K562 (cell line): ENCODE measurements around the gene MAGI2.

Experiments used
- CHCHD3 ChIP-seq: fragments of 250-450 bp; sonication (Bioruptor Pico); IDR thresholded peaks from 2 replicates; pipeline ENCODE4 v2.1.2; 2022; ENCODE audit warnings: mild to moderate bottlenecking
- GTF2F1 ChIP-seq: IDR thresholded peaks from 2 replicates; pipeline ENCODE4 v1.6.1; 2011; ENCODE audit warnings: low read depth, low read length, improper control_type of control experiment
- JUND ChIP-seq, 2 experiments: IDR thresholded peaks; 2 replicates in 1 of 2; 3 replicates in 1 of 2; pipeline ENCODE4 v1.6.1; 2011; ENCODE audit warnings: borderline replicate concordance in 2 of 2, low read depth in 2 of 2, low read length in 2 of 2, improper control_type of control experiment in 1 of 2, missing biosample characterization in 1 of 2, missing genetic modification characterization in 1 of 2, missing genetic modification reagents in 1 of 2
- MBD1 ChIP-seq: fragments of 250-450 bp; sonication (Bioruptor Pico); IDR thresholded peaks from 2 replicates; pipeline ENCODE4 v1.8.0; 2022; ENCODE audit warnings: inconsistent platforms
- POLR2A ChIP-seq: fragments of 450-650 bp; conservative IDR thresholded peaks from 2 replicates; pipeline ENCODE4 v1.6.1; 2016
- RFX1 ChIP-seq: fragments of 450-650 bp; IDR thresholded peaks from 2 replicates; pipeline ENCODE4 v1.6.1; 2016; ENCODE audit warnings: mild to moderate bottlenecking, moderate library complexity
- SIRT6 ChIP-seq: IDR thresholded peaks from one replicate; pipeline ENCODE4 v1.6.1; 2012; ENCODE audit warnings: low read depth, mild to moderate bottlenecking, control low read depth, inconsistent platforms, low read length, moderate library complexity
- ZNF274 ChIP-seq: IDR thresholded peaks from 2 replicates; pipeline ENCODE4 v1.6.1; 2011; ENCODE audit warnings: low read depth, mild to moderate bottlenecking, low read length, moderate library complexity, borderline replicate concordance
- ZNF318 ChIP-seq, 2 experiments: fragments of 450-650 bp; IDR thresholded peaks; 2 replicates each; pipeline ENCODE4 v1.6.1; 2016; ENCODE audit warnings: mild to moderate bottlenecking in 2 of 2, borderline replicate concordance in 1 of 2, low read depth in 1 of 2, moderate library complexity in 1 of 2
- ZNF764 ChIP-seq: fragments of 250-450 bp; sonication (Bioruptor Pico); IDR thresholded peaks from 2 replicates; pipeline ENCODE4 v1.4.0; 2020; ENCODE audit warnings: low read depth, mild to moderate bottlenecking, moderate library complexity
- TF ChIP-seq, protein P1 (sequence below): fragments of 200-400 bp; formaldehyde crosslinking; IDR thresholded peaks from 2 replicates; pipeline ENCODE4 v1.6.1; 2017; ENCODE audit warnings: mild to moderate bottlenecking, low read depth, low read length, moderate library complexity

DNA sequence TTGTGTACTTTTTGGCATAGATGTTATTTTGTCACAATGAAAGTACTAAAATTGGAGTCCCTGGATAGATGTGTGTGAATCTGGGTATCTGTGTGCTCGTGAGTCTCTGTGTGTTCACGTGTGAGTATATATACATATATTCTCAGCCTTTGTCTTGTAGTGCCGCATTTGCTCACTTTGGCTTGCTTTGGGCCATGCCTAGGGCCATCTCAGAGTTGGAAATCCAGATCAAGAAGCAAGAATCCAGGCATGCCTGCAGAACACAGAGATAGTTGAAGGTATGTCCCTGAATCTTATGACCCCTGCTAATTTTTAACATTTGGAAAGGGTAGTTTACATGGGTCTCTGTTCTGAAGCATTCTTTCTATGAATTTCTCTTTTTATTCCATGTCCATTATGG lies 1446.2 kb downstream of the MAGI2 start:
- TF ChIP-seq CHCHD3 (CRISPR knock-in tag) = no peak
- no peak for TF ChIP-seq RFX1
- TF ChIP-seq JUND (IDR thresholded peaks at IDR 0.05; ENCODE audit: borderline replicate concordance, low read depth, low read length) = no peak
- no peak for TF ChIP-seq JUND (tag; IDR thresholded peaks at IDR 0.05; ENCODE audit: borderline replicate concordance, low read depth, low read length)
- TF ChIP-seq SIRT6 = no peak
- no peak for TF ChIP-seq ZNF764 (CRISPR knock-in tag)
- TF ChIP-seq MBD1 (CRISPR knock-in tag) = no peak
- no peak for TF ChIP-seq GTF2F1
- TF ChIP-seq ZNF318 (IDR thresholded peaks at IDR 0.05; ENCODE audit: borderline replicate concordance in 1 of 2, low read depth in 1 of 2) = no peak
- no peak for TF ChIP-seq ZNF274
- TF ChIP-seq POLR2A = no peak
- TF ChIP-seq, protein P1, sequence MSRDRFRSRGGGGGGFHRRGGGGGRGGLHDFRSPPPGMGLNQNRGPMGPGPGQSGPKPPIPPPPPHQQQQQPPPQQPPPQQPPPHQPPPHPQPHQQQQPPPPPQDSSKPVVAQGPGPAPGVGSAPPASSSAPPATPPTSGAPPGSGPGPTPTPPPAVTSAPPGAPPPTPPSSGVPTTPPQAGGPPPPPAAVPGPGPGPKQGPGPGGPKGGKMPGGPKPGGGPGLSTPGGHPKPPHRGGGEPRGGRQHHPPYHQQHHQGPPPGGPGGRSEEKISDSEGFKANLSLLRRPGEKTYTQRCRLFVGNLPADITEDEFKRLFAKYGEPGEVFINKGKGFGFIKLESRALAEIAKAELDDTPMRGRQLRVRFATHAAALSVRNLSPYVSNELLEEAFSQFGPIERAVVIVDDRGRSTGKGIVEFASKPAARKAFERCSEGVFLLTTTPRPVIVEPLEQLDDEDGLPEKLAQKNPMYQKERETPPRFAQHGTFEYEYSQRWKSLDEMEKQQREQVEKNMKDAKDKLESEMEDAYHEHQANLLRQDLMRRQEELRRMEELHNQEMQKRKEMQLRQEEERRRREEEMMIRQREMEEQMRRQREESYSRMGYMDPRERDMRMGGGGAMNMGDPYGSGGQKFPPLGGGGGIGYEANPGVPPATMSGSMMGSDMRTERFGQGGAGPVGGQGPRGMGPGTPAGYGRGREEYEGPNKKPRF = no peak
